ENCODE data around the gene LNX2. TPM values are rescaled to one million over a fixed set of nuclear protein-coding genes. Genes with fewer than 3 reads are reported as not detected.

The LNX2 gene
- polyA plus RNA-seq, 3 donors = 10.7 to 13.7 (median 12.4) TPM

GRCh38 chr13:27534981-27535380 lies 85.3 kb downstream of the LNX2 start:
- DNase-seq (ENCODE audit: extremely low read depth in 1 of 11, low read depth in 9 of 11, low spot score in 4 of 11) = no peak

- DNase-seq (ENCODE audit: extremely low read depth in 1 of 11, low read depth in 9 of 11, low spot score in 4 of 11) = no peak
These were observed 86.0 kb downstream of the LNX2 start for GRCh38 chr13:27534108-27534980.

- DNase-seq (ENCODE audit: extremely low read depth in 1 of 11, low read depth in 9 of 11, low spot score in 4 of 11) = peak; percentile 41 to 79 (median 63)
These were observed 87.1 kb downstream of the LNX2 start for GRCh38 chr13:27533155-27533643.

- no peak for DNase-seq (ENCODE audit: extremely low read depth in 1 of 11, low read depth in 9 of 11, low spot score in 4 of 11)
These were observed 91.4 kb downstream of the LNX2 start for GRCh38 chr13:27528908-27529307.

GRCh38 chr13:27526516-27526915 lies 93.8 kb downstream of the LNX2 start:
- no peak for DNase-seq (ENCODE audit: extremely low read depth in 1 of 11, low read depth in 9 of 11, low spot score in 4 of 11)

DNA sequence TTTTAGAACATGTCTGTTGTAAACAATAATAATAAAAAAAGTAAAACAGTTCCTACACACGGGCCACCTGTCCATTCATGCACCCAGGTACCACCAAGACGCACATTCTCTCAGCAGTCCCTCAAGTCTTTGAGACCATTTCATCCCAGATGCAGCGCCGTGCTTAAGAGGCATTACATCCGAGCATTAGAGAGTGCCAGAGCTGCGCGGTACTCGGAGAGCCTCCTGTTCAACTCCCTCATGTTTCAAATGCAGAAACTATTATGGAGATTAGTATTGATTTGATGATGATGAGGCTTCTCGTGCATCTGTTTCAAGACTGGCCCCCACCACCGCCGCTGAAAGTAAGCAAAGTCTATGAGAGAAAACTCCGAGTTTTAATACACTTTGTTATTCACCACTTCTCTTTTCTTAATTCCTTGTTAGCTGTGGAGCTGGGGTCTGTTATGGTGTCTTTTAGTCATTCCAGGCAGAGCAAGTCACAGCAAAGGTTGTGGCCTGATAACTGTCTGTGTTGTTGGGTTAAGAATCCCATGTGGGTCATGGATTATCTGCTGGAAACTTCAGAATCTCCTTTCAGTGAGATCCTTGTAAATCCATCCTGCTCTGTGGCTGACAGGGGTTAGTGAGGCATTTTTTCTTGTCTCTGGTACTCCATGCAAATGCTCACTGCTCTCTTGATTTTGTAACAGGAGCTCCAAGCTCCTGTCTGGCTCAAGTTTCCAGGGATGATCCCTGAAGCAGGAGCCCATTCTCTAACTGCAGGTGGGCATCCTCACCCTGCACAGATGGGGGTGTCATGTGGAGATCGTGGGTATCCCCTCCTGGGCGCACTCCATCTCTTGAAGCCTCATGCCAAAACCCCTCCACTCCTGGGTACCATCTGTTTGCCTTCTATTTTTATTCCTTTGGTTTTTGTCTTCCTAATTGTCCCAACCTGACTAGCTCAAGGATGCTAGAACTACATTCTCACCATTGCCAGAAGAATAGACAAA lies 95.1 kb downstream of the LNX2 start:
- no peak for DNase-seq (ENCODE audit: extremely low read depth in 1 of 11, low read depth in 9 of 11, low spot score in 4 of 11)

GRCh38 chr13:27523346-27524073 lies 96.8 kb downstream of the LNX2 start:
- DNase-seq (ENCODE audit: extremely low read depth in 1 of 11, low read depth in 9 of 11, low spot score in 4 of 11) = no peak

GRCh38 chr13:27522847-27523246 lies 97.5 kb downstream of the LNX2 start:
- DNase-seq (ENCODE audit: extremely low read depth in 1 of 11, low read depth in 9 of 11, low spot score in 4 of 11) = no peak

DNA sequence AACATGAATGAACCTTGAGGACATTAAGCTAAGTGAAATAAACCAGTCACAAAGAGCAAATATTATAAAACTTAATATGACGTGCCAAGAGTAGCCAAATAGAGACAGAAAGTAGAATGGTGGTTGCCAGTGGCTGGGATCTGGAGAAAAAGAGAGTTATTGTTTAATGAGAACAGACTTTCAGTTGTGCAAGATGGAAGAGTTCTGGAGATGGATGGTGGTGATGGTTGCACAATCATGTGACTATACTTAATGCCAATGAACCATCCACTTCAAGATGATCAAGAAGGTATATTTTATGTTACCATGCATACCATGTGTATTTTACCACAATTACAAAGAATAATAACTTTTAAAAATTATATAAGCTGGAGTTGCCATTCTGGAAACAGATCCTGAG lies 104.2 kb downstream of the LNX2 start:
- DNase-seq (ENCODE audit: extremely low read depth in 1 of 11, low read depth in 9 of 11, low spot score in 4 of 11) = no peak

DNA sequence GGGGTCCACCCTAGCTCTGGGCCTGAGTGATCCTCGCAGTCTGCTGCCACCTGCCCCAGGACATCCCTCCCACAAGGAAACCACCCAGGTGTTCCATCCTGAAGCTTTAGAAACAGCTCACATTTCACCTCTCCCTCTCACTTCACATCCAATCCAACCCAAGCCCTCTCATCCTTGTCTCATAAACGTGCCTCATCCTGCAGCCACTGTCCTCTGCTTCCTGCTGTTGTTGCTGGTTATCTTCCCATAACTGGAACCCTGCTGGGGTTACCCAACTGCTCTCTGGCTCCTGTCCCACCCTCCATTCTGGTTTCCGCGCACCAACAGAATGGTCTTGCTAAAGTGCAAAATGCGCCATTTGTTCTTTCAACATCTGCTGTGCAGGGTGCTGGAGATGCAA lies 110.2 kb downstream of the LNX2 start:
- DNase-seq (ENCODE audit: extremely low read depth in 1 of 11, low read depth in 9 of 11, low spot score in 4 of 11) = no peak

- no peak for DNase-seq (ENCODE audit: extremely low read depth in 1 of 11, low read depth in 9 of 11, low spot score in 4 of 11)
These were observed 111.5 kb downstream of the LNX2 start for GRCh38 chr13:27508802-27509201.

GRCh38 chr13:27505792-27506191 lies 114.5 kb downstream of the LNX2 start:
- DNase-seq (ENCODE audit: extremely low read depth in 1 of 11, low read depth in 9 of 11, low spot score in 4 of 11) = no peak

GRCh38 chr13:27504868-27505194 lies 115.5 kb downstream of the LNX2 start:
- no peak for DNase-seq (ENCODE audit: extremely low read depth in 1 of 11, low read depth in 9 of 11, low spot score in 4 of 11)

DNA sequence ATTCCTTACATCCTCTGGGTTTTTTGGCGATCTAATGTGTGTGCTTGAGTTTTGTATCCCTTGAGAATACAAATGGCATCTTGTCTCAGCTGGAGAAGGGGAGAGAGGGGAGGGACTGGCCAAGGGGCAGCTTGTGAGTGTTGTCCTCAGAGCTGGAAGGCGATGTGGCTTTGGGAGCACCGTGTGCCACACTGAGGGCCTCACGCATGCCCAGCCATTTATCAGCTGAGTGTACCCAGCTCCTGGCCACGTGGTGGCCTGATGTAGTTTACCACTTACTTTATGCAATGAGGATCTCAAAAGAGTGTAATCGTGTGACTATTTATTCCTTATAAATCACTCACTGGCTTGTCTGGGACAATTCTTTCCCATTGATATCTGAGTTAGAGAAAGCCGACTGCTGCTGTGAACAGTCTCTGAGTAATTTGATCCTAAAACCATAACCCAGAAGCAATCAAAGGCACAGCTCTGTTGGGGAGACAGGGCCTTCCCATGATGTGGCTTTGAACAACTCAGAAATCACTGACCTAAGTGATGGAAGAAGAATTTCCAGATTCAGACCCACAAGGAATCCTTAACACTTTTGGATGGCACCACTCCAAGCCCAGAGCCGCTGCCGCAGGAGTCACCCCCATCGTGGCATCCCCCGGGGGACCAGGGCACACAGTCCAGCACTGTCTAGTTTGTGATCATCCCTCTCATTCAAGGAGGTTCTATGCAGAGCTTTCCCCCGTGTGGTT lies 116.0 kb downstream of the LNX2 start:
- DNase-seq (ENCODE audit: extremely low read depth in 1 of 11, low read depth in 9 of 11, low spot score in 4 of 11) = no peak

DNA sequence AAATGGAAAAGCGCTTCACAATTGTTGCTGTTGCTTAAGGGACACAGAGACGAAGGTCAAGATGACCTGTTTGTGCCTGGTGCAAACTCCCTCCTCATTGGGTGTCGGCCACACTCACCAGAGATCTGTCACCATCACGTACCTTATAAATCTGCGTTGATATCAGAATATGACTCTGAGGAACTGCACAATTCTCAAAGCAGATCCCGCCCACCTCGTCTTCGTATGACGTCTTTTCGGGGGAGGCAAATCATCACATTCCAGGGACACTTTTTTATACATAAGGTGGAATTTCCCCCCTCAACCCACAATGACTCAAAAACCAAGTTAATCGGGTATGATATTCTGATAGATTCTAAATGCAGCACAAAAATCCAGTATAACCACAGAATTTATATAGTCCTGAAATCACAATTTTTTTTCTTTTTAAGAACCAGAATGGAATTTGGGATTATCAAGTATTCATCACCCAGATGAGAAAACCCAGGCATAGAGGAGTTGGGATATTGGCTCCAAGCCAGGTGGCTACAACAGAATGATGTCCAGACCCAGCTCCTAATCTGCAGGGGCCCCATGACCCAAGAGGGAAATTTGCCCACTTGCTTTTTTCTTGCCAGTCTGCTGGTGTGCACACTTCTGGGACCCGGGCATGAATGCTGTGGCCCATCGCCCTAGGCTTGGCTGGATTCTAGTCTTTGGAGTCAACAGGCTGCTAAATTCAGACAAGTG lies 119.4 kb downstream of the LNX2 start:
- no peak for DNase-seq (ENCODE audit: extremely low read depth in 1 of 11, low read depth in 9 of 11, low spot score in 4 of 11)

GRCh38 chr13:27497563-27498230 lies 122.6 kb downstream of the LNX2 start:
- DNase-seq (ENCODE audit: extremely low read depth in 1 of 11, low read depth in 9 of 11, low spot score in 4 of 11) = no peak

- DNase-seq (ENCODE audit: extremely low read depth in 1 of 11, low read depth in 9 of 11, low spot score in 4 of 11) = peak in 4 of 11 donors; percentile 8 to 38 (median 18)
These were observed 123.6 kb downstream of the LNX2 start for GRCh38 chr13:27496536-27497273.
